ENCODE results near the gene CDC37.

GRCh38 chr19:10442698-10443097 is 39.4 kb upstream of the CDC37 start:
- TF ChIP-seq EP300 (IDR thresholded peaks at IDR 0.05): no peak
- no peak for TF ChIP-seq CTCF (IDR thresholded peaks at IDR 0.05)

Measured in upper lobe of left lung (tissue), 4 donors.